Measurements from ENCODE around the gene TSPAN14.

Gene TSPAN14

GRCh38 chr10:80461208-80462183, 7.4 kb downstream of the TSPAN14 start:
- Histone ChIP-seq H3K4me2 (peak overlapping the region; percentile 96), H3K36me3 (peaks cover 18% of the 10 kb centered on the region), H3K27ac (peak overlapping the region; percentile 96), H3K9me3 (no peaks in the 10 kb centered on the region), H3K4me3 (peak overlapping the region; percentile 49), H3K27me3 (no peaks in the 10 kb centered on the region), H3K4me1 (peaks cover 98% of the 10 kb centered on the region), H3K9ac (peak overlapping the region; percentile 74), H4K20me1 (peaks cover 63% of the 10 kb centered on the region)
- TF ChIP-seq Cebpa-rat (IDR thresholded peaks at IDR 0.05), result no peak

DNA sequence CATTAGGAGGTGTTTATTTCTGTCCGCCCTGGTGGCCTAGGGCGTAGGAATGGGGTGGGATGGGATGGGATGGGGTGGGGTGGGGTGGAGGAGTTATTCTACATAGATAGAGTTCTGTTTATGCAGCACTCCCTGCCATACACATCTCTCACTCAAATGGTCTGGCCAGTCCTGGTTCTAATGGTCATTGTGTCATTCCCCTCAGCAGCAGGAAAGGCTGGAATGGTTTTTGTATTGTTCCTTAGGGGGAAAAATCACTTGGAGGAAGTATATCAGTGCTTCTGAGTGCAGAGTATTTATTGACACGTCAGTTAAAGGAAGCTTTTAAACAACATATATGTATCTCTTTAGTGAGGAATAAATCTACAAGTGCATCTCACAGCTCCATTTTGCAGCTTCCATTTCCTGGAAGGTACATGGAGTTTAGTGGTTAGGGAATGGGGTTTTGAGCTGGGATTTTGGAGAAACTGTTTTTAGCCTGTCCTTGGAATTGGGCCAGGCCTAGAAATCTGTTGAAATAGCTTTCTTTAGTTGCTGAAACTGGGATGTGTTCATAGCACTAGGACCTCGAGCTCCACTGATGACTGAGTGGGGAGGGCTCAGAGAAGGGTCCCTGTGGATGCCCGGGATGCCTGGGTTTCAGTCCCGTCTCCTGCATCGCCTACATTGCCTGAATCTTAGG, 8.3 kb downstream of the TSPAN14 start:
- Histone ChIP-seq H3K27me3 (no peaks in the 10 kb centered on the region), H3K9ac (peak overlapping the region; percentile 87), H3K27ac (peak overlapping the region; percentile 96), H3K4me1 (peaks cover 98% of the 10 kb centered on the region), H3K4me3 (peak overlapping the region; percentile 61), H3K4me2 (peak overlapping the region; percentile 96), H4K20me1 (peaks cover 53% of the 10 kb centered on the region), H3K36me3 (peaks cover 21% of the 10 kb centered on the region), H3K9me3 (no peaks in the 10 kb centered on the region)
- no peak for TF ChIP-seq Cebpa-rat (IDR thresholded peaks at IDR 0.05)

GRCh38 chr10:80462981-80463741, 9.1 kb downstream of the TSPAN14 start:
- Histone ChIP-seq H3K36me3 (peaks cover 14% of the 10 kb centered on the region), H3K27me3 (no peaks in the 10 kb centered on the region), H3K9me3 (no peaks in the 10 kb centered on the region), H3K4me3 (peak overlapping the region; percentile 61), H4K20me1 (peaks cover 46% of the 10 kb centered on the region), H3K4me1 (peaks cover 98% of the 10 kb centered on the region), H3K9ac (peak overlapping the region; percentile 87), H3K27ac (peak overlapping the region; percentile 96), H3K4me2 (peak overlapping the region; percentile 96)
- TF ChIP-seq Cebpa-rat (IDR thresholded peaks at IDR 0.05), result no peak

DNA sequence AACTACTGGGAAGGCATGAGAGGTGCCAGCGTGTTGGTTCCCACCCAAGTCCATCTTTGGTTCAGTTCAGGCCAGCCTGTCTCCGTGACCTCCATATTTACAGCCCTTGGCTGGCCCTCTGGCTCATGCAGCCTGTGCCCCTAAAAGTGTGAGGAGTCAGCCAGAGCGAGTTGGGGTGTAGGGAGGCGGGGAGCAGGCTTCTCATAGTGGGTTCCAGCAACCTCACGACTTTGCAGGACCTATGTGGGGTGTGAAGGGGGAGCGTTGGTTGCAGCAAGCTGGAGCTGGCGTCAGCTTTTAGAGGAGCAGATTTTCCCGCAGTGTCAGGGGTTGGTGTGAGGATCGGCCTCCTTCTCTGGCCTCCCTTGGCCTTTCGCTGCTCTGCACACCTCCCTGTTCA, 9.8 kb downstream of the TSPAN14 start:
- H3K4me3 ChIP-seq, result peak overlapping the region; percentile 61
- peaks cover 39% of the 10 kb centered on the region for H4K20me1 ChIP-seq
- no peak for TF ChIP-seq Cebpa-rat (IDR thresholded peaks at IDR 0.05)
- no peaks in the 10 kb centered on the region for H3K27me3 ChIP-seq
- H3K36me3 ChIP-seq, result peaks cover 8% of the 10 kb centered on the region
- H3K4me2 ChIP-seq, result peak overlapping the region; percentile 96
- no peaks in the 10 kb centered on the region for H3K9me3 ChIP-seq
- H3K27ac ChIP-seq, result peak overlapping the region; percentile 96
- H3K4me1 ChIP-seq, result peaks cover 98% of the 10 kb centered on the region
- peak overlapping the region; percentile 87 for H3K9ac ChIP-seq

DNA sequence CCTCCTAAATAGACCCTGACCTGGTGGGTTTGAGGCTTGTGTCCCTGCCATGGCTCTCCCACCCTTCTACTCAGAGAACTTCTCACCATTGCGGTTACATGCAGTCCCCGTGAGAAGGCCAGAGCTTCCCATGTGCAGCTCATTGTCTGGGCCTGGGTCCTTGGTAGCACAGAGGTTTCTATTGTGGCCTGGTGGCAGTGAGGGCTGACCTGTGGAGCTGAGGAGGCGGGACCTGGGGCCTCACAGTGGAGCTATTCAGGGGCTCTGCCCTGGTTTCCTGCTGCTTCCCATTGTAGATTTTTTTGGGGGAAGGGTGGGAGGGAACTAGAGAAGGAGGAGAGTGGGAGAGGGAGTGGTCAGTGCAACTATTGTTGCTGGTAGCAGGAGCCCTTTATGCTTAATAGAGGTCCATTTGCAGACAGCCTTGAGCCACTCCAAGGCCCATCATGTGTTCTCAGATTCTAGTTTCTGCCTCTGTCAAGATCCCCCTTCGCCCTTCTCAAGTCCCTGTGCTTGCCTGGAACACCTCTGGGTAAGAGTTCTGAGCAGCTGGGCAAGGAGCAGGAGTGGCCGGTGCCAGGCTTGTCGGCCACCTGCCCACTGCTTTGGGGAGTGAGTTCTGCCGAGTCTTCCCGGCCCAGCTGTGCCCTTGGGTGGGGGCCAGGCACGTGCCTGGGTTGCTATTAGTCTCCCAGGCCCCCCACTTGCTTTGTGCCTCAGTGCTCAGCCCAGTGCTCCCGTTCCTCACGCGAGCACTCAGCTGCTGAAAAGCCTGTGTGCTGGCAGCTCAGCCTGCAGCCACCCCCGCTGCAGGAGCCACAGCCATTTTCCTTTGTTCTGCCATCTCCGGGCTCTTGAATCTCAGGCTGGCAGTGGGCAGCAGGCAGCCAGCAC, 10.7 kb downstream of the TSPAN14 start:
- Histone ChIP-seq H3K27me3 (no peaks in the 10 kb centered on the region), H3K36me3 (peaks cover 15% of the 10 kb centered on the region), H3K9me3 (no peaks in the 10 kb centered on the region), H3K9ac (peak overlapping the region; percentile 87), H3K4me3 (peak overlapping the region; percentile 61), H3K4me1 (peaks cover 98% of the 10 kb centered on the region), H4K20me1 (peaks cover 36% of the 10 kb centered on the region), H3K27ac (peak overlapping the region; percentile 96), H3K4me2 (peak overlapping the region; percentile 96)
- TF ChIP-seq Cebpa-rat (IDR thresholded peaks at IDR 0.05), result no peak

DNA sequence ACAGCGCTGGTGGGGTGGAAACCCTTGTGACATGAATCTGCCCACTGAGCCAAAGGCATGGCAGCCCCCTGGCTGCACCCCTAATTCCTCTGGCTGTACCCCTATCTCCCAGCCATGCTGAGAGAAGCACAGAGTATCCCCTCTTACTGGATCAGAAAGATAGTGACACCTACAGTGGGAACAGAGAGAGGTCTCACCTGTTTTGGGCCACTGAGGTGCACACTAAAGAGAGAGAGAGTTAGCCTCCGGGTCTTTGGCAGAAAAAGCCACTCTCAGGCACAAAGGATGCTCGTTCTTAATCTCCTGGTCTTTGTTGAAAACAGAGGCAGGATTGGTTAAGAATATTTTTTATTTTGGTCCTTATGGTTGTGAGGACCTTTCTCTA, 11.3 kb downstream of the TSPAN14 start:
- Histone ChIP-seq H3K4me2 (peak overlapping the region; percentile 96), H3K9ac (peak overlapping the region; percentile 87), H3K36me3 (peaks cover 21% of the 10 kb centered on the region), H3K4me3 (peak overlapping the region; percentile 61), H3K27ac (peak overlapping the region; percentile 96), H4K20me1 (peaks cover 36% of the 10 kb centered on the region), H3K4me1 (peaks cover 98% of the 10 kb centered on the region), H3K27me3 (no peaks in the 10 kb centered on the region), H3K9me3 (no peaks in the 10 kb centered on the region)
- TF ChIP-seq Cebpa-rat (IDR thresholded peaks at IDR 0.05), result no peak

DNA sequence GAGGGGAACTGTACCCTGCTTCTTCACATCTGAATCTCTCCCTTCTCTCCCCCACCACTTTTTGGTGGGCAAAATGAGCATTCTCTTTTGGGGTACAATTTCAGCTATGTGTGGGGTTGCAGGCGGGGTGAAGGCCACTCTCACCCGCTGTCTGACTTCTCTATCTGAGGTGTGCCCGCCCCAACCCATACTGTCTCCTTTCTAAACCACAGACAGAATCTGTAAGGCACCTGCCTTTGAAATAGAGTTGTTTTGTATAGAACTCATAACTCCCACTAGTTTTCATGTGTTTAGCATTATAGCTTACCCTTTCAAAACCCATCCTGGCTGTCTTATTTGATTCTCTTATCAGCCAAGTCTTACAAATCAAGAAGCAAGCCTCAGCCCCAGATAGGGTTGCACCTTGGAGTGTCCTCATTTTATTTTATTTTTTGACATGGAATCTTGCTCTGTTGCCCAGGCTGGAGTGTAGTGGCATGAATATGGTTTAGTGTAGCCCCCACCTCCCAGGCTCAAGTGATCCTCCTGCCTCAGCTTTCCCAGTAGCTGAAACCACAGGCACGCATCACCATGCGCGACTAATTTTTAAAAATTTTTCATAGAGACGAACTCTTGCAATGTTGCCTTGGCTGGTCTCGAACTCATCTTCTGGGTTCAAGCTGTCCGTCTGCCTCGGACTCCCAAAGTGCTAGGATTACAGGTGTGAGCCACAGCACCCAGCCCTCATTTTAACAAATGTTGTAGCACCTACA, 11.9 kb downstream of the TSPAN14 start:
- peaks cover 36% of the 10 kb centered on the region for H4K20me1 ChIP-seq

GRCh38 chr10:80466724-80467326, 12.7 kb downstream of the TSPAN14 start:
- H3K9me3 ChIP-seq, result no peaks in the 10 kb centered on the region
- no peaks in the 10 kb centered on the region for H3K27me3 ChIP-seq
- H3K4me2 ChIP-seq, result peak overlapping the region; percentile 96
- peaks cover 98% of the 10 kb centered on the region for H3K4me1 ChIP-seq
- H3K4me3 ChIP-seq, result peak overlapping the region; percentile 61; the same call in 1 of the 2 replicates
- peaks cover 36% of the 10 kb centered on the region for H4K20me1 ChIP-seq
- H3K9ac ChIP-seq, result peak overlapping the region; percentile 87
- H3K36me3 ChIP-seq, result peaks cover 35% of the 10 kb centered on the region
- peak overlapping the region; percentile 96 for H3K27ac ChIP-seq
- TF ChIP-seq Cebpa-rat (IDR thresholded peaks at IDR 0.05), result no peak

More for the DNA sequence above, 11.9 kb downstream of the TSPAN14 start:
- H3K4me1 ChIP-seq, result peaks cover 98% of the 10 kb centered on the region
- H3K4me3 ChIP-seq, result peak overlapping the region; percentile 61
- TF ChIP-seq Cebpa-rat (IDR thresholded peaks at IDR 0.05), result no peak
- H3K36me3 ChIP-seq, result peaks cover 27% of the 10 kb centered on the region
- peak overlapping the region; percentile 96 for H3K4me2 ChIP-seq
- H3K27ac ChIP-seq, result peak overlapping the region; percentile 96
- H3K27me3 ChIP-seq, result no peaks in the 10 kb centered on the region
- H3K9ac ChIP-seq, result peak overlapping the region; percentile 87
- H3K9me3 ChIP-seq, result no peaks in the 10 kb centered on the region
